HEK293T (cell line): ENCODE results near the gene MAST2.

ENCODE experiments used
- CTCF ChIA-PET: fragments of 350-600 bp; formaldehyde crosslinking; extraction: SDS; loops from one replicate; lab custom pipeline; 2021; ENCODE audit warnings: antibody characterized with exemption, inconsistent platforms; lab: Yijun Ruan, JAX
- POLR2A ChIA-PET: fragments of 350-600 bp; formaldehyde crosslinking; extraction: SDS; loops from one replicate; lab custom pipeline; 2020; ENCODE audit warnings: antibody characterized with exemption, inconsistent platforms; lab: Yijun Ruan, JAX
- DNase-seq: peaks from one replicate; pipeline ENCODE4 v3.0.0; 2012; ENCODE audit warnings: mixed read lengths; ENCODE audit errors: extremely low spot score
- ARNT ChIP-seq: fragments of 450-650 bp; IDR thresholded peaks from 2 replicates; pipeline ENCODE4 v1.6.1; 2017; ENCODE audit warnings: mild to moderate bottlenecking
- BHLHE40 ChIP-seq: fragments of 450-650 bp; IDR thresholded peaks from 2 replicates; pipeline ENCODE4 v1.6.1; 2016; ENCODE audit warnings: mild to moderate bottlenecking, moderate library complexity, borderline replicate concordance
- CTBP1 ChIP-seq: fragments of 450-650 bp; IDR thresholded peaks from 2 replicates; pipeline ENCODE4 v1.6.1; 2016; ENCODE audit warnings: borderline replicate concordance
- ELF4 ChIP-seq: fragments of 450-650 bp; IDR thresholded peaks from 2 replicates; pipeline ENCODE4 v1.6.1; 2017; ENCODE audit warnings: antibody characterized with exemption
- FOXA1 ChIP-seq: fragments of 450-650 bp; IDR thresholded peaks from 2 replicates; pipeline ENCODE4 v1.6.1; 2016; ENCODE audit warnings: mild to moderate bottlenecking
- FOXK2 ChIP-seq: fragments of 450-650 bp; IDR thresholded peaks from 2 replicates; pipeline ENCODE4 v1.6.1; 2016; ENCODE audit warnings: mild to moderate bottlenecking
- FOXM1 ChIP-seq: fragments of 450-650 bp; IDR thresholded peaks from 2 replicates; pipeline ENCODE4 v1.6.1; 2017; ENCODE audit warnings: mild to moderate bottlenecking, borderline replicate concordance
- HDGF ChIP-seq: fragments of 450-650 bp; IDR thresholded peaks from 2 replicates; pipeline ENCODE4 v1.6.1; 2017; ENCODE audit warnings: antibody characterized with exemption, borderline replicate concordance
- L3MBTL2 ChIP-seq: fragments of 450-650 bp; conservative IDR thresholded peaks from 2 replicates; pipeline ENCODE4 v1.6.1; 2016; ENCODE audit warnings: mild to moderate bottlenecking
- LEF1 ChIP-seq: fragments of 450-650 bp; IDR thresholded peaks from 2 replicates; pipeline ENCODE4 v1.6.1; 2017; ENCODE audit warnings: mild to moderate bottlenecking, borderline replicate concordance
- NFRKB ChIP-seq: fragments of 450-650 bp; IDR thresholded peaks from 2 replicates; pipeline ENCODE4 v1.6.1; 2016; ENCODE audit warnings: mild to moderate bottlenecking, moderate library complexity
- PKNOX1 ChIP-seq: fragments of 450-650 bp; IDR thresholded peaks from 2 replicates; pipeline ENCODE4 v1.6.1; 2016
- SP1 ChIP-seq: fragments of 450-650 bp; IDR thresholded peaks from 2 replicates; pipeline ENCODE4 v1.6.1; 2017
- SUZ12 ChIP-seq: fragments of 450-650 bp; IDR thresholded peaks from 2 replicates; pipeline ENCODE4 v1.6.1; 2016; ENCODE audit warnings: mild to moderate bottlenecking
- TARDBP ChIP-seq: fragments of 450-650 bp; IDR thresholded peaks from 2 replicates; pipeline ENCODE4 v1.6.1; 2016
- ZNF384 ChIP-seq: fragments of 450-650 bp; IDR thresholded peaks from 2 replicates; pipeline ENCODE4 v1.6.1; 2016

Gene MAST2

DNA sequence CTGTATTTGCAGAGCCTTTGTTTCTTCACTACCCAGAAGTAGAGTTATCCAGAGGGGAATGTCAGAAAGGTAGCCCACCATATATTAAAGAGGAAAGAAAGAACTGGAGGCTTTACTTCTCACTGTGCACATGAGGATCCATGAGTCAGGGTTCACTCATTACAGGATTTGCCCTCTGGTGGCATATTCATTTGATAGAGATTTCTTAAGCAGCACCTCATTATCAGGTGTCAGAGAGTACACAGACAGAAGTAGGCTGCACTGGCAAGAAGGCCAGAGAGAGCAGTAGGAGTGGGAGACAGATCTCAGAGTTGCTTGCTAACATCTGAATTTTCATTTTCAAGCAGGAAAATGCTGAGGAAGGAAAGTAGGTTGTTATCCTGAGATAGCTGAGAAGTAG is 205.2 kb downstream of the MAST2 start:
- ChIA-PET CTCF (interaction anchor here (0.7 kb wide), 1 partner anchor 68 kb away, joined by 3 read pairs; no protein-coding TSS in a partner anchor), POLR2A (no interaction called here)
- DNase-seq = no peak
- TF ChIP-seq NFRKB (no peak), CTBP1 (no peak), BHLHE40 (no peak), FOXA1 (no peak)

- DNase-seq = no peak
- TF ChIP-seq NFRKB (no peak), FOXA1 (no peak), PKNOX1 (no peak), ZNF384 (no peak), ARNT (no peak), ELF4 (no peak), L3MBTL2 (no peak), SP1 (no peak), SUZ12 (no peak), LEF1 (no peak), CTBP1 (no peak), BHLHE40 (no peak), FOXM1 (no peak), TARDBP (no peak), HDGF (no peak), FOXK2 (no peak)
- ChIA-PET POLR2A (interaction anchor here (1.1 kb wide), 1 partner anchor 12 kb away, joined by 3 read pairs; no protein-coding TSS in a partner anchor), CTCF (no interaction called here)
These were observed 207.2 kb downstream of the MAST2 start for GRCh38 chr1:46010611-46011010.

- TF ChIP-seq NFRKB = no peak
- ChIA-PET POLR2A (interaction anchor here (1.1 kb wide), 1 partner anchor 13 kb away, joined by 3 read pairs; no protein-coding TSS in a partner anchor), CTCF (no interaction called here)
- DNase-seq = no peak
These were observed 207.8 kb downstream of the MAST2 start for GRCh38 chr1:46011121-46011695.

GRCh38 chr1:46012236-46012635 is 208.8 kb downstream of the MAST2 start:
- ChIA-PET CTCF (no interaction called here), POLR2A (no interaction called here)
- no peak for TF ChIP-seq SUZ12
- DNase-seq = no peak

GRCh38 chr1:46013581-46013980 is 210.2 kb downstream of the MAST2 start:
- TF ChIP-seq FOXK2 = no peak
- TF ChIP-seq ZNF384 = no peak
- TF ChIP-seq BHLHE40 = no peak
- TF ChIP-seq ARNT = no peak
- no peak for TF ChIP-seq SP1
- no peak for TF ChIP-seq L3MBTL2
- no peak for TF ChIP-seq TARDBP
- TF ChIP-seq FOXM1 = no peak
- ChIA-PET POLR2A (no interaction called here), CTCF (no interaction called here)

DNA sequence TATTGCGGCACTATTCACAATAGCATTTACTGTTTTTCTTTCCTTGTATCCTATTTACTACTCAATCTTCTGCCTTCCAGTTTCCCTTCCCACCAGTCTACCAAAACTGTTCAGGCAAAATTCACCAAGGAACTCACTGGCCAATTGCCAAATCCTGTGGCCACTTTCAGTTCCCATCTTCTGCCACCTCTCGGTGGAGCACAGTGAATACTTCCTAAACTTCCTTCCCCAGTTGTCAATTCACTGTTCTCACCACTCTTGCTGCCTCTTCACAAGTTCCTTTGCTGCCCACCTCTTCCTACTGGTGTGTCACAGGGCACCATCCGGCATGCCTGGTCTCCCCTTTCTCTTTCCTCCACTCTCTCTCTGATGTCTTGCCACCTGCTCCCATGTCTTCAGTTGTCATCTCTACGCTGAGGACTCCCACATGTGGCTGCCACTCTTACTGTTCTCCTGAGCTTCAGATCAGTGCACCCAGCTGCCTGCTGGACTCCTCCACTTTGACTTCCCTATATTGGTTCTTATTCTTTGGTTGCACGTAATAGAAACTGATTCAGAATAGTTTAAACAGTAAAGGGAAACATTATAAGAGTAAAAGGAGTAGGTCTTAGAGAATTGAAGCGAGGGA is 214.6 kb downstream of the MAST2 start:
- DNase-seq = no peak
- CTCF ChIA-PET = interaction anchor here (0.5 kb wide), 1 partner anchor 184 kb away, joined by 3 read pairs; no protein-coding TSS in a partner anchor
- TF ChIP-seq FOXM1 (no peak), ELF4 (no peak), ZNF384 (no peak), BHLHE40 (no peak), L3MBTL2 (no peak), LEF1 (no peak), SP1 (no peak), FOXK2 (no peak), SUZ12 (no peak)
- POLR2A ChIA-PET = no interaction called here

More at GRCh38 chr1:46013581-46013980, 210.2 kb downstream of the MAST2 start:
- no peak for DNase-seq

GRCh38 chr1:46019348-46019747 is 215.9 kb downstream of the MAST2 start:
- TF ChIP-seq BHLHE40 = no peak
- no peak for TF ChIP-seq FOXA1
- TF ChIP-seq CTBP1 = no peak
- no peak for TF ChIP-seq NFRKB
- no peak for TF ChIP-seq L3MBTL2
- TF ChIP-seq PKNOX1 = no peak
- no peak for TF ChIP-seq ELF4
- TF ChIP-seq LEF1 = no peak
- TF ChIP-seq SUZ12 = no peak
- TF ChIP-seq SP1 = no peak
- CTCF ChIA-PET = no interaction called here
- POLR2A ChIA-PET = no interaction called here
- DNase-seq = no peak
